GM19025 (cell line): ENCODE results near the gene GCNT4.
"Not testable (repeated sequence)": the region's sequence is repeated elsewhere in the genome, so short reads cannot be mapped to it uniquely, and the experiment has no call there.

Source experiments
- ATAC-seq: cut with Tn5 transposase; IDR thresholded peaks from one replicate; pipeline ENCODE4 v1.9.1; 2021; ENCODE audit warnings: mild to moderate bottlenecking, low read depth, moderate library complexity; ENCODE audit not compliant: unreplicated experiment

The GCNT4 gene, protein sequence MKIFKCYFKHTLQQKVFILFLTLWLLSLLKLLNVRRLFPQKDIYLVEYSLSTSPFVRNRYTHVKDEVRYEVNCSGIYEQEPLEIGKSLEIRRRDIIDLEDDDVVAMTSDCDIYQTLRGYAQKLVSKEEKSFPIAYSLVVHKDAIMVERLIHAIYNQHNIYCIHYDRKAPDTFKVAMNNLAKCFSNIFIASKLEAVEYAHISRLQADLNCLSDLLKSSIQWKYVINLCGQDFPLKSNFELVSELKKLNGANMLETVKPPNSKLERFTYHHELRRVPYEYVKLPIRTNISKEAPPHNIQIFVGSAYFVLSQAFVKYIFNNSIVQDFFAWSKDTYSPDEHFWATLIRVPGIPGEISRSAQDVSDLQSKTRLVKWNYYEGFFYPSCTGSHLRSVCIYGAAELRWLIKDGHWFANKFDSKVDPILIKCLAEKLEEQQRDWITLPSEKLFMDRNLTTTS

DNA sequence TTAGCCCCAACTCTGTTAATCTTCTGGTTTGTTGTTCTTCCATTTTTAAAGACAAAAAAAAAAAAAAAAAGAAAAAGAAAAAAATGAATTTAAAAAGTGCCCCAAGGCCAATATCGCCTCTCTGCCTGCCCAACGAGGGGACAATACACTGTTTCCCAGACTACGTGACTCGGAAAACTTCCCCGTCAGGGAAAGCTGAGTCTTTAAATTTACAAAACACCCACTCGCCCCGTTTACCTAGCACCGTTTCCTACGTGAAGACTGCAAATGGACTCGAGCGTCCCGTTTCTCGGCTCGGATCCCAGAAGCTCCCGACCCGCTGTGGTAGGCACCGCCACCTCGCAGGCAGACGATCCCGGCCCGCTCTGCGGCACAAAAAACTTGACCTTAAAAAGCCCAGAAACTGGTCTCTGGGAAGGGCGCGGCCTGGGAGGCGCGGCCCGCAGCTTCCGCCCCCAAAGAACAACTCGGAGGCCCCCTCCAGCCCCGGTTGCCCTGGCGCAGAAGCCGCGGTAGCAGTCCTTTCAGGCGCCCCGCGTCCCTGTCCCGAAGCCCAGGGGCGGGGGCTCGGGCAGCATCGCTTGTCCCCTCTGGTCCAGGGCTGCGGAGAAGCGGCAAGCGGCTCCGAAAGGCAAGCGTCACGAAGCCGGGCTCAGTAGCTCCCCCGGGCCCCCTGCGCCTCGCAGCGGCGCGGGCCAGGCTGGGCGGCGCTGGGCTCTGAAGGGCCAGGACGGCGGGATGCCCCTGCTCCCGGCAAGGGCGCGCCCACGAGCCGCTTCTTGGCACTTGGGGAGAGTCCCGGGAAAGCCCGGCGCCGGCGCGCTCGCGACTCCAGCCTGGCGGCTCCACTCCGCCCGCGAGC is at the start of gene GCNT4:
Gene GCNT4, minus strand, starts transcription at position 367 of the 862 bp plus-strand sequence. CDS start 22,521 bp downstream, outside the sequence.
- ATAC-seq: peak; percentile 20

DNA sequence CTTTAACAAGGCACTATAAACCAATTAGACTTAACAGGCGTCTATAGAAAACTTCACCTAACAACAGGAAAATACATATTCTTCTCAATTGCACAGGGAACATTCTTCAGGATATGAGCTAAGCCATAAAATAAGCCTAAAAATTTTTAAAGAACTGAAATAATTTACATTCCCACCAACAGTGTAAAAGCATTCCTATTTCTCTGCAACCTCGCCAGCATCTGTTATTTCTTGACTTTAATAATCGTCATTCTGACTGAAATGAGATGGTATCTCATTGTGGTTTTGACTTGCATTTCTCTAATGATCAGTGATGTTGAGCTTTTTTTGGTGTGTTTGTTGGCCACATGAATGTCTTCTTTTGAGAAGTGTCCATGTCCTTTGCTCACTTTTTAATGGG is 43.6 kb upstream of the GCNT4 start:
- ATAC-seq: not testable (repeated sequence)

DNA sequence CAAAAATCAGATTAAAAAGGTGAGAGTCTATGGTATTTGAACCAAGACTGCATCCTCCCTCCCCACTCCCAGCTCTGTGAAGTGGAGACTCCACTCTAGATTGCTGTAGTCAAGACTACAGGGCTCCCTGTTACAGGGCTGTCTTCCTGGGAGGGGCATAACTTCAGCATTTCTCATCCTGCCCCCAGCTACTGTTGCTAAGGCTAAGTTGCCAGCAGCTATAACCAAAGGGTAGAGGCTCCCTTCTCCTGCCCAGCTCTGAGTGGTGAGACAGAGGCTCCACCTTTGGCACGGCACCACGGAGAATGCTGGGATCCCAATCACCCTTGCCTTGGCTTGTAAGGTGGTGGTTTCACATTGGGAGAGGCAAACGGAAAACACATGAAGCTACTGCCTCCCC is 39.2 kb upstream of the GCNT4 start:
- no peak for ATAC-seq

DNA sequence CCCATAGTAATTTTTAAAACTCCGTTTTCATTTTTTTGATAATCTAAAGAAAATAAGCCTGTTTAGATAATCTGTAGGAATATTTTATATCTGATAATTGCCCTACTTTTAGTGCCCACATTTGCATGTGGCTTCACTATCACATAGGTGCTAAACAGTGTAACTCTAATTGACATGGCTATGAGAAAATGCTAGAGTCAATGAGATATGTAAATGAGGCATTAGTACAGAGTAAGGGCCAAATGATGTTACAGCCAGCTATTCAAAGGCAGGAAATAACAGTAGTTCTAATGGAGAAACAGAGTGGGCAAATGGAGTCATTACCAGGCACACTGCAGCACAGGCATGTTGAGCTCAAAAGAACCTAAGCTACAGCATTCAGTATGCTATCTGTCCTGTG is 37.3 kb upstream of the GCNT4 start:
- no peak for ATAC-seq

DNA sequence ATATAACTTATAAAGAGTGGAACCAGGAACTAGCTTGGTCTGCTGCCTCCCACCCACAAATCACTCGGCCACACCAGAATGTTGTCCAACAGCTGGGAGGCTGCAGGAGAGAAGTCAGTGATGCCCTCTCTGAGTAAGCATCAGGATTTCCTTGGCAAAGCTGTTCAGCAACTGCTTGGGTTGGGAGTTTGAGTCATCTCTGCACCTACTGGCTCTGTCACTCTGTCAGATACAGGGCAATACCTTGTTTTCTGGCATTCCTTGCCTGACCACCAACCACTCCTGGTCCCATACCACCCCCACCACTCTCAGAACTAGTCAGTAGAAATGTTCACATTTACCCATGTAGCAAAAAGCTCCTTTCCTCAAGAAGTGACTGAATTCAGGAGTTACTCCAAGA is 36.8 kb upstream of the GCNT4 start:
- ATAC-seq: no peak

DNA sequence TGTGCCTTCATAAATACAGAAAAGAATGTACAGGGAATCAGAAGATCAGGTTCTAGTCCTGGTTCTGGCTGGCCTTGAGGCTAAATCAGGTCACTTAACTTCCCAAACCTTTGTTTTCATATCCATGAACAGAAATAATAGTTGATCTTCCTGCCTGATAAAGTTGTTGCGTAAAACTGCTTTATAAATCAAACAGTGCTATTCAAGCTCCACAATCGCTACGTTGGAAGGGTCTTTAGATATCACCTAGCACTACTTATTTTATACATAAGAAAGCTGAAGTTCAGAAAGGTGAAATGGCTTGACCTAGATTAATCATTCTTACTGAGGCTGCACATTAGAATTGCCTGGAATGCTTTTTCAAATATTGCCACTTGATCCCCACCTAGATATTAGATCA is 36.3 kb upstream of the GCNT4 start:
- ATAC-seq: no peak

DNA sequence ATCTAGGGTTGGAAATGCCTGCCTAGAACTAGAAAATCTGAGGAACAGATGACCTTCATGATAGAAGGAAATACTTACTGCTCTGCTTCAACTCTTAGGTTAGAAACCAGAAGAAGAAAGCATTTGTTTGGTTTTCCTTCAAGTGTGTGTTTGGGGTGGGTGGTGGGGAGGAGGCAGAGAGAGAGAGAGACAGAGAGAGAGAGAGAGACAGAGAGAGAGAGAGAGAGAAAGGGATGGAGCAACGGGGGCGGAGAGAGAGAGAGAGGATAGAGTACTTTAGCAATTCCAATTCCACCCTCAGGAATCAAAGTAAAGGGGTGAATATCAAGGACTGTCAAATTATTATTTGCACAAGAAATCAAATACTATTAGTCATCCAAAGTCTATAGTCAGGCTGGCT is 29.2 kb upstream of the GCNT4 start:
- no peak for ATAC-seq

DNA sequence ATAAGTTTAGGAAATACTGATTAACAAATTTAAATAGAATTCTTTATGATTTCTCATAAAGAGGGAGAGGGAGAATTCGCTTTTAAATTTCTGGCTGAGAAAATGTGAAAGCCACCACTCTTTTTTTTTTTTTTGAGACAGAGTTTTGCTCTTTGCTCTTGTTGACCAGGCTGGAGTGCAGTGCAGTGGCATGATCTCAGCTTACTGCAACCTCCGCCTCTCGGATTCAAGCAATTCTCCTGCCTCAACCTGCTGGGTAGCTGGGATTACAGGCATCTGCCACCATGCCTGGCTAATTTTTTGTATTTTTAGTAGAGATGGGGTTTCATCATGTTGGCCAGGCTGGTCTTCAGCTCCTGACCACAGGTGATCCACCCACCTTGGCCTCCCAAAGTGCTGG is 27.0 kb upstream of the GCNT4 start:
- not testable (repeated sequence) for ATAC-seq

DNA sequence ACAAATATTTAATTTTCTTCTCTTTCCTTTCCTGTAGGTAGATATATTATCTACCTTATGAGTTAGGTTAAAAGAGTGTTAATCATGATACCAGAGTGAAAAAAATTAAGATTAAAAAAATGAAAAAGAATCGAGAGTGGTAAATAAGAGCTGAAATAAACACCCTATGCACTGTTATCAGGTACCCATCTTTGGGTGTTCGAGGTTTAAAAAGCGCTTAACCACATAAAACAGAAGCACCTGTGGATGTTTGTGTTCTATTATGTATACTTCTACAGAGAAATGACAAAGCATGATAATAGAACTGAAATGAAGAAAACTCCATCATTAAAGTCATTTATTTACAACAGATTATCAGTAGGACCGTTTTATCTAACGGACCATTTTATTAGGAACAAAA is 25.7 kb upstream of the GCNT4 start:
- ATAC-seq: no peak

DNA sequence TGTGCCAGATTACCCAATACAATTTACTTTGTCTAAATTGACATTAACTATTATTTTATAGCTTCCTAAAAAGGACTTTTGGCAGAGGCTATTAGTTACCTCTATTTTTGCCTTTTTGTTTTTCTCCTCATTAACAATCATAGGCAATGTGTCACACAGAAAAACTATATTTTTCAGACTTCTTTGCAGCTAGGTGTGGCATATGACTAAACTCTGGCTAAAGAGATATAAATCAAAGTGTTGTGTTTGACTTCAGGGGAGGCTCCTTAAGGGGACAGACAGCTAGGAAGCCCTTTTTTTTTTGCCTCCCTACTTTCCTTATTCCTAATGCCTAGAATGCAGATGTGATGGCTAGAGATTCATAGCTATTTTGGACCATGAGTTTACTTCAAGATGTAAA is 19.7 kb upstream of the GCNT4 start:
- no peak for ATAC-seq

DNA sequence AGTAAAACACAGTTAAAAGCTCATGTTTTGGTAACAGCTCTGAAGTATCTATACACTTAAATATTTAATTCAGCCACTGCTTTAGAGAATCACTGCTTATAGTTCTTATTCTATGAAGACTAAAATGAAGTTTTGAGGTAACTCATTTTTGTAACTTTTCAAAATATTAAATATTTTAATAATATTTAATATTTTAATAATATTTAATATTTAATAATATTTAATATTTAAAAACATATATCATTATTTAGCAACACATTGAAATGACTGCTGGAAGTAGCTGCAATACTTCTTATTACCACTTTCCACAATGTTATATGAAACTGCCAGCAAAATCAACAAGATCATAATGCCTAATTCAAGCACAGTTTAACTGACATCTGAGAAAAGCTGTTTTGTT is 18.7 kb upstream of the GCNT4 start:
- no peak for ATAC-seq

DNA sequence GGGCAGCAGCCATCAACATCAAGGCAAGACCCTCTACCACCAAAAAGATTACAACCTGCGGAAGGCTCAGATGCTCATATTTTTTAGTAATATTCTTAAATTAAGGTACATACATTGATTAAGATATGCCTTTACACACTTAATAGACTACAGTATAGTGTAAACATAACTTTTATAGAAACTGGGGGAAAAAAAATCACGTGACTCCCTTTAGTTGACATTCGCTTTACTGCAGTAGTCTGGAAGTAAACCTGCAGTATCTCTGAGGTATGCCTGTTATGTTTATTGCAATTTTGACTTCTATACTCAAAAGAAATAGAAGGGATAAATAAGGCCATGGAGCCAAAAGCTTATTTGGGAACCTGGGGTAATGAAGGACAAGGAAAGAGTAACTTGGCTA is 15.1 kb upstream of the GCNT4 start:
- ATAC-seq: no peak

DNA sequence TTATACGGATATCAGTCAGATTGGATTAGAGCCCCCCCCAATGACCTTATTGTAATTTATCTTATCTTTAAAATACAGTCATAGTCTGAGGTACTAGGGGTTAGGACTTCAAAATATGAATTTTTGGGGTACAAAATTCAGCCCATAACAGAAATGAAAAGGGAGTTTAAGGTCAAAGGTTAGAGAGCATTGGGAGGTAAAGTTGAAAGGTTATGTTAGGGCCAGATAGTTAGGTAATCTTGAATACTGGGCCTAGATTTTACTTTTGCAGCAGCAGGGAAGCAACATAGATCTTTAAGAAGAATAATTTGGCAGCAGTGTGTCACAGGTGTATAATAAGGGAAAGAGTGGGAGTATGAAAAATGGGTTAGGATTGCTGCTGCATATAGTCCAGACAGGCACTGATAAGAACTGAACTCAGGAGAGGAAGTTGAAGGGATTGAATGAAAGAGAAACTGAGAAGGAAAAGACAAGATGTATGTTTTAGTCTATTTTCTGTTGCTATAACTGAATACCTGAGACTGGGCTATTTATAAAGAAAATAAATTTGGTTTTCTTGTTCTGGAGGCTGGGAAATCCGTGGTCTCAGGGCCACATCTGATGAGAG is 10.7 kb upstream of the GCNT4 start:
- no peak for ATAC-seq

DNA sequence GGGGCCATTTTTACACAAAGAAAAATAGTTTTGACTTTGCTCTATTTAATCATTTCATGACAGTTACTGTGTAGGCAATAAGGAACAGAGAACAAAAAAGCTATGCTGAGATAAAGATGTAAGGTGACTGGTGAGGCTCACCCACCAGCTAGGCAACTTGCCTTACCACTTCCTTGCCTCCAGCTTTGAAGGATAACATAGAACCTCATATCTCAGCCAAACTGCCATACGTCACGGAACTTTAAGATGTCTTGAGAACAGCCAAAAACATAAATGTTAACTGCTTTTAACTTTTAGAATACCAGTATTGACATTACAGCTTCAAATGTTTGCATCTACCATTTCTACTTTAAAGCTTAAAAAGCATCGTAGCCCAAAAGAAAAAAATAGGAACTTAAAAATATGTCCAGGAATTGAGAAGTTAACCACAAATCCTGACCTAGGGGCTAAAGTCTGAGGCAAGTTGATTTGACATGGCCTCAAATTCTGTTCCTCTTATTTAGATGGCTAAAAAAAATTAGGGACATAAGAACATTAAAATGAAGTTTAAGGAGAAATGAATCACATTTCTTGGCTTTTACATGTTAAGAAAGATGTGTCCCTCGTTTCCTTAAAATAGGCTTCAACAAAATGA is 7.7 kb upstream of the GCNT4 start:
- no peak for ATAC-seq

DNA sequence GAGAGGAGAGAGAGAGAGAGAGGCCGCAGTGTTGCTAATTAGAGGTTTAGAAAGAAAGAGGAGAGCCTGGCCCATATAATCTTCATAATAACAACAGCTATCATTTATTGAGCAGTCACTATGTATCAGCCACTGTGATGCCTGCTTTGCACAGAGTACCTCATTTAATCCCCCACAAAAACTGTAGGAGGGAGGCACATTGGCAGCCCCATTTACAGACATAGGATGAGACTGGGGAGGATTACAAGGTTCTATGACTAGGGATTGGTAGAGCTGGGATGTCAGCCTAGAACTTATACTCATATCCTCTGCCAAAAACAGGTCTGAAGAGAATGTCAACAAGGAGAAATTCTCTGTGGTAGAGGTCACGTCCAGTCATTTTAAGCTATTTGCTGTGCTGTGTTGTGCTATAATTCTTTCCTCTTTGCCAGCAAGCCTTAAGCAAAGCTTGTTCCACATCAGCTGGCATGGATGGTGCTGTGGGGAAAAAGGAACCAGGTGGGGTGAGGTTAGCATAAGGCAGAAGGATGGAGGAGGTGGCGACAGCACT is 6.7 kb upstream of the GCNT4 start:
- ATAC-seq: no peak

DNA sequence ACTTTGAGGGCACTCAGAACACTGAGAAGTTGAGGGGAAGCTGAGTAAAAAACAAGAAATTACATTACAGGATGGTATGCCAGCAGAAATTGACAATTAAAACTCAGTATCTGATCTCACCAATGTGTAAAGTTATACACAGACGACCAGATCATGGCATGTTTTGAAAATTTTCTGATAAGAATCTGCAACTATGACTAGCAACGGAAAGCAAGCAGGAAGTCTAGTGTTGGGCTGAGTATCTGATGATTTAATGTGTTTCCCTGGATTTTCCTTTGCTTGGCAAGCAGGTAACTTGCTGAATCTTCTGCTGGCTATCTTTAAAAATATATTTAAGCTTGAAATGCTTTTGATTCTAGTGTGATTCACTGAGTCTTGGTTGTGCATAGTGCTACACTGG is 5.2 kb upstream of the GCNT4 start:
- no peak for ATAC-seq

DNA sequence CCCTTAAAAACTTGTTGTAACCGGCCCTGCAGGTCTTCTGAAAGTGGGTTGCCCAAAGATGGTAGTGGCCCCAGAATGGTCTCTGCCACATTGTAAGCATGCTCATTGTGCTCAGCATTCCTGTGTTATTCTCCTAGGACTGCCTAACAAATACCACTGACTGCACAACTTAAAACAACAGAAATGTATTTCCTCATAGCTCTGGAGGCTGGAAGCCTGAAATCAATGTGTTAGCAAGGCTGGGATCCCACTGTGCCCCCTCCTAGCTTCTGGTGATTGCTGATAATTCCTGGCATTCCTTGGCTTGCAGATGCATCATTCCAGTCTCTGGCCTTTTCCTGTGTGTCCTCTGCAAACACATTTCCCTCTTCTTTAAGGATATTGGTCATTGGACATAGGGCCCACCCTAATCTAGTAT is 3.4 kb upstream of the GCNT4 start:
- ATAC-seq: no peak

DNA sequence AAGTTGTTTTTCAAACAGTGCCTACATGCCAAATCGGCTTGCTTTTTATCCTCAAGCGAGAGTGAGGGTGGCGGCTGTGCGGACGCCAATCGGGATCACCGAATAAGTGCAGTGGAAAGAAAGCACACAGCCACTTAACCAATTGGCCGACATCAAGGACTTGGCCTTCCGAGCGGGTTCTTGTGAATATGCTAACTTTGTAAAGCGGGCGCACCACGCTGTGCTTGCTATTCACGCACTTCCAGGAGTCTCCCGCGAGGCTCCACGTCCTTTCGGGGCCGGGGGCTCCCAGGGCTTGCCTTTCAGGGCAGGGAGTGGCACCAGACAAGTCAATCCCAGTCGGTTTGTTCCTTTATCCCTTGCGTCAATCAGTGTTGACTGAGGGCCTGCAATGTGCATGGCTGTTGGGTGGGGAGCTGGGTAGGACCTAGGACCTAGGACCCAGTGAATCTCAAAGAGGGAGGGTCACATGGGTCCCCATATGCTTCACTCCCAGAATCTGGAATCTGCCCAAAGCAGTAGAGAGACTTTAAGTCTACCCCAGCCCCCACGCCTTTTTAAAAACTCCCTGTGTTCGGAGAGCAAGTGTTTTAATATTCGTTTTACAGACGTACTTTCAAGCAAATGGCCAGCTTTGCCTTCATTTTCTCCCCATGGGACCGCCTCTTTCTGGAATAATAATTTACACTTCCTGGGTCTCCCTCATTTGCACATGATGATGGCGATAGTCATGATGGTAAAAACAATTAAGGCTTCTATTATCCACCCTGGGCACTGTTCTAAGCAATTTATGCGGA is 2.0 kb upstream of the GCNT4 start:
- no peak for ATAC-seq

DNA sequence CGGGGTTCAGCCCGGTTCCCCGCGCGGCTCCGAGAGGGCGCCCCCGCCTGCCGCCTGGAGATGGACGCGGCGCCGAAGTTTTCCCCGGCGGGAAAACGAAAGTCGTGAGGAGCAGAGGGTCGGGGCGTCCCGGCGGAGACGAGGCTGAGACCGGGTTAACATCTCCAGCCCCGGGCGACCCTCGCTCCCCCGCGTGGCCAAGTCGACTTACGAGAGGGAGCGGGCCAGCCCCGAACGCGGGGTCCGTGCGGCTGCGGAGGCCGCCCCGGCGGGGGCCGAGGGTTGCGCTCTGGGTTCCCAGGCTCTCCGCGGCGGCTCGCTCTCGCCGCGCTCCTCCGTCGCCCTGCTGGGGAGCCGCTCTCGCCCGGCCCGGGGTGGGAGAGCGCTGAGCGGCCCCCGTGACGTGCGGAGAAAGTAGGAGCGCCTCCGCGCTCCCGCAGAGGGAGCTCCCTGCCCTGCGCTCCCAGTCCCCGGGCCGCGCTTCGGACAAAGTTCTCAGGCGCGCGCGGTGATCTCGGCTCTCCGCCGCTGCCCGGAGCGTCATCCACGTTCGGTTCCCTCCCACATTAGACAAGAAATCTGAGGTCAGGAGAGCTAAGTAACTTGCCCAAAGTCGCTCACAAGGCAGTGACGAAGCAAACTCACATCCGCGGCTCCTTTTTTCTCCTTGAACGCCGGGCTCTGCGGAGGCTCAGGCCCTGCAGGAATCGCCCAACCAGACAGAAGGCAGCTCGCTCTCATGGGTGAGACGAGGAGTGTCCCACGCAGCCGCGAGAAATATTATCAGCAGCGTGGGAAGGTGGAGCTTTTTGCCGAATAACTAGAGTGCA is 1.2 kb upstream of the GCNT4 start:
- peak; percentile 23 for ATAC-seq
